GM12864 (cell line): Measurements from ENCODE around the gene C16orf96.

Experiments
- DNase-seq: peaks from one replicate; pipeline ENCODE4 v3.0.0-alpha.2; 2011; ENCODE audit warnings: low read depth
- H3K4me3 ChIP-seq: 2 replicates; pipeline ENCODE4 v1.5.1; 2011; ENCODE audit warnings: mild to moderate bottlenecking, low read depth, low read length, control low read depth
- CTCF ChIP-seq: IDR thresholded peaks from 2 replicates; pipeline ENCODE4 v1.5.1; 2011; ENCODE audit warnings: low read depth, mild to moderate bottlenecking, moderate library complexity, low read length, control low read depth, inconsistent platforms; ENCODE audit errors: missing control alignments

C16orf96 gene

GRCh38 chr16:4525069-4525468 lies 31.1 kb upstream of the C16orf96 start:
- no peak for TF ChIP-seq CTCF
- DNase-seq, result no peak
- H3K4me3 ChIP-seq, result no peak overlapping the region

GRCh38 chr16:4525634-4526277 lies 30.4 kb upstream of the C16orf96 start:
- DNase-seq, result no peak
- no peak for TF ChIP-seq CTCF
- no peak overlapping the region for H3K4me3 ChIP-seq

GRCh38 chr16:4529085-4530060 lies 26.8 kb upstream of the C16orf96 start:
- no peak overlapping the region for H3K4me3 ChIP-seq
- no peak for TF ChIP-seq CTCF
- DNase-seq, result no peak

- no peak for DNase-seq
- H3K4me3 ChIP-seq, result no peak overlapping the region
- TF ChIP-seq CTCF, result no peak
These were observed 24.3 kb upstream of the C16orf96 start for GRCh38 chr16:4531811-4532210.

- no peak for DNase-seq
- no peak overlapping the region for H3K4me3 ChIP-seq
- TF ChIP-seq CTCF, result no peak
These were observed 23.9 kb upstream of the C16orf96 start for GRCh38 chr16:4532238-4532637.

- no peak for DNase-seq
- no peak overlapping the region for H3K4me3 ChIP-seq
- TF ChIP-seq CTCF, result no peak
These were observed 22.6 kb upstream of the C16orf96 start for GRCh38 chr16:4533490-4533889.
